Large intestine (tissue), 3 donors: ENCODE measurements around the gene NCR3LG1. TPM values are rescaled to one million over a fixed set of nuclear protein-coding genes. Genes with fewer than 3 reads are reported as not detected.

ENCODE experiments used
- DNase-seq, 2 donors: peaks; one replicate each; pipeline versions ENCODE4 v3.0.0 to v3.0.0-alpha.2; 2013
- H3K27ac ChIP-seq: one replicate; pipeline ENCODE4 v1.5.1; 2013; ENCODE audit warnings: low read length
- H3K27me3 ChIP-seq: 2 replicates; pipeline ENCODE4 v1.6.1; 2013; ENCODE audit warnings: low read length; ENCODE audit not compliant: control insufficient read depth, insufficient read depth
- H3K36me3 ChIP-seq: 2 replicates; pipeline ENCODE4 v1.6.1; 2013; ENCODE audit warnings: low read length; ENCODE audit not compliant: control insufficient read depth, insufficient read depth
- H3K4me1 ChIP-seq: one replicate; pipeline ENCODE4 v1.6.1; 2013; ENCODE audit warnings: low read length; ENCODE audit not compliant: control insufficient read depth, insufficient read depth
- H3K4me3 ChIP-seq: one replicate; pipeline ENCODE4 v1.5.1; 2013; ENCODE audit warnings: low read length
- H3K9me3 ChIP-seq: one replicate; pipeline ENCODE4 v1.6.1; 2013; ENCODE audit warnings: mild to moderate bottlenecking, low read depth, low read length, moderate library complexity; ENCODE audit not compliant: control insufficient read depth
- WGBS: methylation state at CpG from one replicate; pipeline ENCODE4 v1.1.5; 2013; ENCODE audit warnings: low lambda C conversion rate; ENCODE audit not compliant: insufficient coverage; 5-methylcytosine and 5-hydroxymethylcytosine counted together
- polyA plus RNA-seq: library from polyadenylated mRNA; unstranded; fragments of 120-200 nt; gene quantifications from one replicate; pipeline ENCODE4 v1.2.1, GENCODE V29; 2013

The NCR3LG1 gene
- polyA plus RNA-seq, 1 donor: 20.3 TPM

GRCh38 chr11:17393472-17393871, 41.9 kb downstream of the NCR3LG1 start:
- H3K9me3 ChIP-seq: no peaks in the 10 kb centered on the region
- no peak overlapping the region for H3K4me3 ChIP-seq
- peaks cover 2% of the 10 kb centered on the region for H3K27me3 ChIP-seq
- DNase-seq: no peak
- H3K27ac ChIP-seq: no peak overlapping the region
- no CpG with 5 or more reads among the region's 6 CpGs for WGBS
- no peaks in the 10 kb centered on the region for H3K36me3 ChIP-seq
- H3K4me1 ChIP-seq: no peaks in the 10 kb centered on the region

GRCh38 chr11:17394743-17395390, 43.3 kb downstream of the NCR3LG1 start:
- Histone ChIP-seq H3K9me3 (no peaks in the 10 kb centered on the region), H3K27me3 (peaks cover 1% of the 10 kb centered on the region), H3K27ac (no peak overlapping the region), H3K36me3 (no peaks in the 10 kb centered on the region), H3K4me3 (no peak overlapping the region), H3K4me1 (no peaks in the 10 kb centered on the region)
- WGBS: no CpG with 5 or more reads among the region's 10 CpGs
- no peak for DNase-seq

DNA sequence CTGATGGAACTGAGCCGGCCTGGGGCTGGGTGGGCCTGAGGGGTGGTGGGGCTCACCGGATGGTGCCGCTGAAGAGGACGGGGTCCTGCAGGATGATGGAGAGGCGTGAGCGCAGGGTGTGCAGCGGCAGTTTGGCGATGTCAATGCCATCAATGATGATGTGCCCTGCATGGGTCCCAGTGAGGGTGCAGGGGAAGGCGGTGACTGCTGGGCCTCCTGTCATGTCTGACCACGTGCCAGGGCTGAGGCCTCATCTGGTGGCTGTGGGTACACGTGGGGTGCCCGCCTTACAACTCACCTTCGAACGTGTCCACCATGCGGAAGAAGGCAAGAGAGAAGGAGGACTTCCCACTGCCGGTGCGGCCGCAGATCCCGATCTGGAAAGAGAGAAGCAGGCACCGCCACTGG, 44.0 kb downstream of the NCR3LG1 start:
- Histone ChIP-seq H3K9me3 (no peaks in the 10 kb centered on the region), H3K27me3 (no peaks in the 10 kb centered on the region), H3K4me1 (no peaks in the 10 kb centered on the region), H3K27ac (no peak overlapping the region), H3K36me3 (no peaks in the 10 kb centered on the region), H3K4me3 (no peak overlapping the region)
- DNase-seq: no peak
- no CpG with 5 or more reads among the region's 20 CpGs for WGBS

DNA sequence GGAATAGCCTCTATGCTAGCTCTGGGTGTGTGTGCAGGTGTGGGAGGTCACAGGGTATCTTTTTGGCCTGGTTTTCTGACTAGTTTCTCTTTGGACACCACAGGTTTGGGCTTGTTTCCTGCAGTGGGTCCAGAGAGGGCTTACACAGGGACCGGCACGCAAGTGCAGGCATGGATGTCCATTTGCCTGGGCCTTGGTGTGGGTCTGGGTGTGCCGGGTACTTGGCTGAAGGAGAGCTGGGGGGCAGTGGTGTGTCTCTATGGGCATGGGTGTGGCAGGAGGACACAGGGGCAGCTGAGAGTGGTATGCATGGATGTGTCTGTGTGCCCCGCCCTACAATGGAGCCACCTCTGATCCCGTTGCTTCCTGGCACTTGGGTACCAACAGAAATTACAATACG, 44.4 kb downstream of the NCR3LG1 start:
- Histone ChIP-seq H3K36me3 (no peaks in the 10 kb centered on the region), H3K4me1 (no peaks in the 10 kb centered on the region), H3K4me3 (no peak overlapping the region), H3K27ac (no peak overlapping the region), H3K27me3 (no peaks in the 10 kb centered on the region), H3K9me3 (no peaks in the 10 kb centered on the region)
- WGBS: 100% methylated on average over 1 of the region's 6 CpGs
- no peak for DNase-seq

- H3K4me1 ChIP-seq: no peaks in the 10 kb centered on the region
- no peaks in the 10 kb centered on the region for H3K9me3 ChIP-seq
- WGBS: no CpG with 5 or more reads among the region's 22 CpGs
- H3K4me3 ChIP-seq: no peak overlapping the region
- no peaks in the 10 kb centered on the region for H3K27me3 ChIP-seq
- no peak for DNase-seq
- H3K36me3 ChIP-seq: no peaks in the 10 kb centered on the region
- H3K27ac ChIP-seq: no peak overlapping the region
Observed at GRCh38 chr11:17396598-17397310, 45.2 kb downstream of the NCR3LG1 start.

DNA sequence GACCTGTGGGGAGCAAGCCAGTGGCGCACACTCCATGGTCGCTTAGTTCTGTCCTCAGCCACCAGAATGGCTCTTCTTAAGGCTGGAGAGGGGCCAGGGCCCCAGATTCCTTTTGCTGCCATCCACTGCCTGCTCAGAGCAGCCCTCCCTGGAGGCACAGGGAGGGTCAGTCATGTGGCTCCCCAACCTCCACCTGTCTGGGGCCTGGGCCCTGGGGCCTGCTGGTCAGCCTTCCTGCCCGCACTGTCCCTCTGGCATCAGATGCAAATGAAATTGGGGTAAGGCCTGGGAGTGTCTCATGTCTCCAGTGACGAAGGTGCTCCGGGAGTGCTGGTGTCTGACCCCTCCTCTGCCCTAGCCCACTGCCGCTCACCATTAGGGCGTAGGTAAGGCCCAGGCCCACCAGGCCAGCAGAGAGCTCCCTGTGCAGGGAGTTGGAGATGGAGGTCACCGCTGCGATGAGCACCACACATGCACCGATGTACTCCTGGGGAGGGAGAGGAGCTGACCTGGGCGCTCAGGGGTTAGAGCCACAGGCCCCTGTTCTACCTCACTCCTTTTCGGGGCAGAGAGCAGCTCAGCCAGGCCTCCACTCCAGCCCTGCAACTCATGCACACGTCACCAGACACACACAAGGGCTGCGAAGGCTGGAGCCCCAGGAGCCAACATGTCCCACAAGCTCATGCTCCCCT, 45.9 kb downstream of the NCR3LG1 start:
- Histone ChIP-seq H3K36me3 (no peaks in the 10 kb centered on the region), H3K27ac (no peak overlapping the region), H3K27me3 (no peaks in the 10 kb centered on the region), H3K4me1 (no peaks in the 10 kb centered on the region), H3K9me3 (no peaks in the 10 kb centered on the region), H3K4me3 (no peak overlapping the region)
- no peak for DNase-seq
- no CpG with 5 or more reads among the region's 14 CpGs for WGBS

GRCh38 chr11:17399236-17399635, 47.6 kb downstream of the NCR3LG1 start:
- no peaks in the 10 kb centered on the region for H3K36me3 ChIP-seq
- no peak for DNase-seq
- no peaks in the 10 kb centered on the region for H3K4me1 ChIP-seq
- no peak overlapping the region for H3K4me3 ChIP-seq
- no peak overlapping the region for H3K27ac ChIP-seq
- H3K27me3 ChIP-seq: no peaks in the 10 kb centered on the region
- H3K9me3 ChIP-seq: no peaks in the 10 kb centered on the region

DNA sequence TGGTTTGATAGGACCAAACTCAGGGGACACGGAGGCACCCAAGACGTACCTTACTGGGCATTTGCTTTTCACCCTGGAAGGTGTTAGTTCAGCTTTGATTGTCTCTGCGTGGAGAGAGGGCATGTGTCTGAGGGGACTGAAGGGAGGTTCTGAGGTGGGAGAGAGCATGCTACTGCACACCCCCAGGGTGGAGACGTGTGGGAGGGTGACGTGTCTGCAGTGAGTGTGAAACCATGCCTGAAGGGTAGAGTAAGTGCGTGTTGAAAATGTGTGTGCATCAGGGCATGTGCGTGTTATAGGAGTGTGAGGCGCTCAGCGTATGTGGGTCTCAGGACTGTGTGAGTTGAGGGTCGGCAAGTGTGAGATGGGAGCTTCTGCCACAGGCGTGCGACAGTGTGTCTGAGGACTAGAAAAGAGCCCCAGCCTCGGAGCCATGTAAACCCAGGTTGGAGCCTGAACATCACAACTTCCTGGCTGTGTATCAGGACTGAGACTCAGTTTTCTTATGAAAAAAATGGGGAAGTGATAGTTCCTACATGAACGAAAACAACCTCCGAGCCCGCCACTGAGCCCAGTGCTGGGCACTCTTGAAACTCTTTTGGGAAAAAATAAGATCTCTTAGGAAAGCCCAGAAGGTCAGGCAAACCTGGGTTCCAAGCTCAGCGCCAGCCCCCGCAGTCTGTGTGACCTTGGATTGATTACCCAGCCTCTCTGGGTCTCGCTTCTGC, 48.6 kb downstream of the NCR3LG1 start:
- DNase-seq: no peak
- WGBS: no CpG with 5 or more reads among the region's 19 CpGs
- Histone ChIP-seq H3K4me1 (peaks cover under 1% of the 10 kb centered on the region), H3K9me3 (no peaks in the 10 kb centered on the region), H3K27me3 (no peaks in the 10 kb centered on the region), H3K36me3 (no peaks in the 10 kb centered on the region), H3K27ac (no peak overlapping the region), H3K4me3 (no peak overlapping the region)

- Histone ChIP-seq H3K27ac (no peak overlapping the region), H3K9me3 (no peaks in the 10 kb centered on the region), H3K4me3 (no peak overlapping the region), H3K36me3 (no peaks in the 10 kb centered on the region), H3K4me1 (peaks cover 11% of the 10 kb centered on the region), H3K27me3 (no peaks in the 10 kb centered on the region)
- no peak for DNase-seq
- no CpG with 5 or more reads among the region's 2 CpGs for WGBS
Observed at GRCh38 chr11:17401316-17401715, 49.7 kb downstream of the NCR3LG1 start.

DNA sequence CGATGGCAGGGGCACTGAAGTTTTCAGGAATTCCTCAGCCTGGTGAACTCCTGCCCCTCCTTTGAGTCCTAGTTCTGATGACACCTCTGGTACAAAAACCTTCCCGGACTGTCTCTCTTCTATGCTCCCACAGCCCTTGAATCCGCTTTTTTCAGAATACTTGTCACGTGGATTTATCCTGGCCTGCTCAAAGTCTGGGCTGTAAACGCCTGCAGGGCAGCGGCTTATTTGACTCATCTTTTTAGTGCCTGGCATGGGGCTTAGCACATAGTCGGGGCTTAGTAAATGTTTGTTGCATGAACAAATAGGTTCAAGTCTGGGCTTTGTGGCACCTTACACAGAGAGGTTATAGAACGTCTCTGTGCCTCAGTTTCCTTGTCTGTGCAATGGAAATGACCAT, 50.2 kb downstream of the NCR3LG1 start:
- no peaks in the 10 kb centered on the region for H3K9me3 ChIP-seq
- WGBS: 50% methylated on average over 2 of the region's 8 CpGs
- peak; percentile 45 to 69 for DNase-seq

More for the DNA sequence above, 50.2 kb downstream of the NCR3LG1 start:
- Histone ChIP-seq H3K4me1 (peaks cover 11% of the 10 kb centered on the region), H3K27me3 (no peaks in the 10 kb centered on the region), H3K27ac (no peak overlapping the region), H3K4me3 (no peak overlapping the region), H3K36me3 (no peaks in the 10 kb centered on the region)
